ENCODE results near the gene WBP2.
A peak's percentile ranks its signal among the peaks of the same experiment; 100 is the strongest.

The WBP2 gene

GRCh38 chr17:75834279-75834920 lies 20.7 kb downstream of the WBP2 start:
- no peak overlapping the region for H3K27ac ChIP-seq
- no peak for TF ChIP-seq CTCF (conservative IDR thresholded peaks at IDR 0.05)

DNA sequence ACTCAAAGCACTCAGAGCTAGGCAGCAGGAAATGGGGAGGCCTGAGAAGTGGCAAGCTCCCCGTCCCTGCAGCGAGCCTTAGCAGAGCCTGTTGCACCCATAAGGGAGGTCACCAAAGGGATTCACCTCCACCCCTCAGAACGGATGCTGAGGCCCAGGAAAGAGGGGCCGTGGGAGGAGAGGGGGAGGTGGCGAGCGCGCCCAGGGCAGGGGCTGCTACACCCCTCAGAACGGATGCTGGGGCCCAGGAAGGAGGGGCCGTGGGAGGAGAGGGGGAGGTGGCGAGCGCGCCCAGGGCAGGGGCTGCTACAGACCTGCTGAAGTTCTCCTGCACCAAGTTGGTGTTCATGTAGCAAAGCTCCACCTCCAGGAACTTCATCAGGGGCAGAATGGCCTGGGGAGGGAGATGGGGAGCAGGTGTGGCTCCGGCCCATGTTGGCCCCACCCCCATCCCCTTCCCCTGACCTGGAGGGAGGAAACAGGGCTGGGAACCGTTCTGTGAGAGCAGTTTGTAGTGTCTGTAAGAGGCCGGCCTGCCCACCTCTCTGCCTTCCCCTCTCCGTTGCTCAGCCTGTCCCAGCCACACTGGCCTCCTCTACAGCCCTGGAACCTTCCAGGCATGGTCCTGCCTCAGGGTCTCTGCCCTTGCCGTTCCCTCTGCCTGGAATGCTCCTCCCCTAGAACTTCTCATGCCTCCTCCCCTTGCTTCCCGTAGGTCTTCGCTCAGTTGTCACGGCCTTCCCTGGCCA lies 22.3 kb downstream of the WBP2 start:
- no peak for TF ChIP-seq CTCF (conservative IDR thresholded peaks at IDR 0.05)
- H3K27ac ChIP-seq = no peak overlapping the region

DNA sequence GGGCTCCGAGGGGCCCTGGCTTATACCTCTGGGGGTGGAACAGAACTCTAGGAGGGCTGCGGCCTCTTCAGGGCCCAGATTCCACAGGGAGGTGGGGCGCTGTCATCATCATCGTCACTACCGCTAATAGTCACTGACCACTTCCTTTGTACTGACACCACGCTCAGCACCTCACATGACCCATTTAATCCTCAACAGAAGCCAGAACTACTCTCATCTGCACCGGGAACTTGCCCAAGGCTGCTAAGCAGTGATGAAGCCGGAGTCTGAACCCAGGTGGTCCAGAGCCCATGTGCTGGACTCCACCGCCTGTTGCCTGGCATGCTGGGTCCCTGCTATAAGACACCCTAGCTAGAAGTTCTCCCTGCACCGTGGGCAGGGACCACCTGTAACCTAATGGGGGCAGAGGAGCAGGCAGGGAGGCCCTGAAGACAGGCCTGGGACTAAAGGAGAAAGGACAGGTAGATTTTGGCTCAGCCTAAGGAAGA lies 22.9 kb downstream of the WBP2 start:
- TF ChIP-seq CTCF (conservative IDR thresholded peaks at IDR 0.05) = no peak
- no peak overlapping the region for H3K27ac ChIP-seq

DNA sequence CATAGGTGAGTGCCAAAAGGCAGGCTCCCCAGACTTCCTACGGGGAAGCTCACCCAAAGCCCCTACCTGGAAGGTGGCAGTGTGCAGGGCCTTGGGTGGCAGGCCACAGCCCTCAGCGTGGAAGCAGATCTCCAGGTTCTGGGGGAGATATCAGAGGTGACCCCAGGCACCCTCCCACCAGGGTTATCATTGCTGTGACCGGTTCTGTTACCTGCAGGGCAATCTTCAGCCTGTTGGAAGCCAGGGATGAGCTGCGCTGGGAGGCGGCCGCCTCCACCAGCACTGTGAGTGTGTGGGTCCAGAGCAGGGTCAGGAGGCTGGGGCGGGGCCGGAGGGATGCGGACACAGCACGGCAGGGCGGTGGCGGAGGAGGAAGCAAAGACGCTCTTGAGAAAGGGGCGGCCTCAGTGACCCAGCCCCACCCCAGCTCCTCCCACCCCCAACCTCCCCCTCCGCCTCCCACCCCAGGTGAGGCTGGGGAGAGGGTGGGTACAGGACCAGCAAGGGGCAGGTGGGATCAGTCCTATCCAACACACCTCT lies 24.0 kb downstream of the WBP2 start:
- no peak overlapping the region for H3K27ac ChIP-seq
- TF ChIP-seq CTCF (conservative IDR thresholded peaks at IDR 0.05) = no peak

DNA sequence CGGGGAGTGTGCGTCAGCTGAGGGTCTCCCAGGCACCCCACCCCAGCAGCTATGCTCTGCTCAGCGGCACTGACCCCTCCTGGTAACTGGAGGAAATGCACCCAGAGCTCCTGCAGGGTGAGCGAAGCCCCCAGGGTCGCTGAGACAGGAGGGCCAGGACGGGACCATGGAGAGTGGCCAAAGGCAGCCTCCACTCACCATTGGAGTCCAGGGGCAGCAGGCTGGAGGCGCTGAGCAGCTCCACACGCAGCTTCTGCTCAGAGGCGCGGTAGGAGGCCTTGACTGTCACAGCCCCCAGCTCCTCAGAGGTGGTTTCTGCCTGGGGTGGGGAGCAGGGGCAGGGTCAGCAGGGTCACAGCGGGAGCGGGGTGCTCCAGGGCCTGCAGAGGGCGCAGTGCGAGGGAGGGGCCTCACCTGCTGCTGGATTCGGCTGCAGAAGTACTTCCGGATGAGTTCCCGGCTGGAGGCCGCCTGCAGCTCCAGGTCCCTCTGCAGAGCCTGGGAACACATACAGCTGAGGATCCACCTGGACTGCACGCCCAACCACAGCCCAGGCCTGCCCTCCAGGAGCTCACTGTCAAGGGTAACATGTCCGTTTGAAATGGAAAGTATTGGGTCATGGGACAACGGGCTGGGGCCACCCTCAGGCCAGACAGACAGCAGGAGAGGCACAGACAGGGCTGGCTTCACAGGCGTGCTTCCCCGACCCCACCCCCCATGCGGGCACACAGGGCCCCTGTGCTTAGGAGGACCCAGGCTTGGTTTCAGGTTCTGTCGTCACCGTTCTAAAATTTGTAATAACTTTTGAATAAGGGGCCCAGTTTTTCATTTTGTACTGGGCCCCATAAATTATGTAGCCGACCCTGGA lies 24.7 kb downstream of the WBP2 start:
- TF ChIP-seq CTCF (conservative IDR thresholded peaks at IDR 0.05) = peak; percentile 69
- no peak overlapping the region for H3K27ac ChIP-seq

GRCh38 chr17:75829747-75830146 lies 25.4 kb downstream of the WBP2 start:
- H3K27ac ChIP-seq = no peak overlapping the region
- TF ChIP-seq CTCF (conservative IDR thresholded peaks at IDR 0.05) = no peak

GRCh38 chr17:75828741-75829140 lies 26.4 kb downstream of the WBP2 start:
- TF ChIP-seq CTCF (conservative IDR thresholded peaks at IDR 0.05) = no peak

More at GRCh38 chr17:75828741-75829140, 26.4 kb downstream of the WBP2 start:
- no peak overlapping the region for H3K27ac ChIP-seq
